HG03066 (cell line): ENCODE measurements around the gene TTYH1.

Experiments
- ATAC-seq: cut with Tn5 transposase; IDR thresholded peaks from one replicate; pipeline ENCODE4 v1.9.1; 2021; ENCODE audit warnings: low read depth; ENCODE audit not compliant: unreplicated experiment

The TTYH1 gene

DNA sequence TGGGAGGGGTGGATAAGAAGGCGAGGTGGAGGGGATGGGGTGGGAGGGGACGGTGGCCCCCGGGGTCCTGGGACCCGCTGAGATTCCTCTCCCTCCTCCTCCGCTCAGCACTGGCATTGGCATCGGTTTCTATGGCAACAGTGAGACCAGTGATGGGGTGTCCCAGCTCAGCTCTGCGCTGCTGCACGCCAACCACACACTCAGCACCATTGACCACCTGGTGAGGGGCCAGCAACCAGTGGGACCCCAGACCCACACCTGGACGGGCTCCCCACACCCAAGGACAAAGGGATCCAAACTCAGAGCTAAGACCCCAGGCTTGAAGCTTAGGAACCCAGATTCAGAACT, 5.9 kb downstream of the TTYH1 start:
- no peak for ATAC-seq

DNA sequence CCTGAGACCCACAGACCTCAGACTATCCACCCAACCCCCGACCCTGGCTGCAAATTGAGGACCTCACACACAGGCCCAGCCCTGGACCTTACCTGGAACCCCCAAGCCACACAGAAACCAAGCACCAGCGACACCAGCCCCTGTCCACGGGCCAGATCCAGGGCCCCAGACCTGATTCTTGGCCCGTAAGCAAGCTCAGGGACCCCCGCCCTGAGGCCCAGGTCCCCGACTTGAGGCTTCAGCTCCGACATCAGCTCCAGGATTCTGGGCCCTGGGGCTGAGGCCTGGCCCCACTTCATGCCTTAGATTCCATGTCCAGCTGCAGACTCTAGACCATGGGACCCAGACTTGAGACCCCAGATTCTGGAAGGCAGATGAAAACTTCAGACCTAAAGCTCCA, 6.3 kb downstream of the TTYH1 start:
- no peak for ATAC-seq

DNA sequence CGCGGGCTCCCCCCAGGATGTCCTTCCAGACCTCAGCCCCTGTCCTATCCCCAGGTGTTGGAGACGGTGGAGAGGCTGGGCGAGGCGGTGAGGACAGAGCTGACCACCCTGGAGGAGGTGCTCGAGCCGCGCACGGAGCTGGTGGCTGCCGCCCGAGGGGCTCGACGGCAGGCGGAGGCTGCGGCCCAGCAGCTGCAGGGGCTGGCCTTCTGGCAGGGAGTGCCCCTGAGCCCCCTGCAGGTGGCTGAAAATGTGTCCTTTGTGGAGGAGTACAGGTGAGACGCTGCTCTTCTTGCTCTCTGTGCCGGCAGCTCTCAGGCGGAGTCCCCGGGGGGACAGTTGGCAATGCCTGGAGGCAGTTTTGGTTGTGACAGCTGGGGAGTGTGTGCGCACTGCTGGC, 6.9 kb downstream of the TTYH1 start:
- no peak for ATAC-seq

DNA sequence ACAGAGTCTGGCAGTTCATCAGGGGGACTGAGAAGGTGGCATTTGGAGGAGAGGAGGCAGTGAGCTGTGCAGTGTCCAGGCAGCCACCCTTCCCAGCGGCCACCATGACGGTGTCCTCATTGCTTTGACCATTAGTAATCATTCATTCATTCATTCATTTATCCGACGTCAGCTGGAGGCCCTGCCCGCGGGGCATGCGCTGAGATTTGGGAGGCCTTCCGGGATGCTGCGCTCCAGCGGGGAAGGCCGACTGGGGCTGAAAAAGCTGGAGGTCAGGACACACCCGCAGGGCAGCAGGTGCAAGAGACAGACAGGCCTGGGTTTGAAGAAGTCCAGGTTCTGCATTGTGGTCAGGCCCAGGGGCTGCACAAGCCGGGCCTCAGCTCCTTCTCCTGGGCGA, 8.9 kb downstream of the TTYH1 start:
- ATAC-seq = no peak

DNA sequence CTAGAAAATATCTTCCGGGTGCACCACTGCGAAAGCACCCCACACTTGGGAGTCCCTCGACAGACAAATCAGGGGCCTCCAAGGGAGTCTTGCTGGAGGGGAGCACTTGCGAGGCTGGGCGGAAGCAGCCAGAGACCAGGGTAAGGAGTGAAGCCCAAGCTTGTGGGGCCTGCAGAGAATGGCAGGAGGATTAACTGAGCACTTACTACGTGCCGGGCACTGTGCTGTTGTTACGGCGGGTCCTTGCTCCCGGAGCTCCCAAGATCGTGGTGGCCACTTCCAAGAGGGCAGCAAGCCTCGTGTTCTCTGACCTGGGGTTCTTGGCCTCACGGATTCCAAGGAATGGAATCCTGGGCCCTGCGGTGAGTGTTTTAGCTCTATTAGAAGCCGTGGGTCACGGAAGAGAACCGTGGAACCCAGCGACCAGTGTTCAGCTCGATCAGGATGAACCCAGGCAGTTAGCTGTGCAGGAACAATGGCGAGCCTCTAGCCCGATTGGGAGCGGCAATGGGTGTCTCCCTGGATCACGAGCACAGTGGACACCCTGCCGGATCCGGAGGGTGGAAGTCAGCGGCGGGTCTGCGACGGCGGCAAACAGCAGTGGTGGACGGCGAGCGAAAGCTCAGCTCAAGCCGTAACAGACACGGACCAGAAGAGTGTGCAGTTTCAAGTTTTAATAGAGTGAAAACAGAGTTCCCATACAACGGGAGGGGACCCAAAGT, 9.6 kb downstream of the TTYH1 start:
- no peak for ATAC-seq

DNA sequence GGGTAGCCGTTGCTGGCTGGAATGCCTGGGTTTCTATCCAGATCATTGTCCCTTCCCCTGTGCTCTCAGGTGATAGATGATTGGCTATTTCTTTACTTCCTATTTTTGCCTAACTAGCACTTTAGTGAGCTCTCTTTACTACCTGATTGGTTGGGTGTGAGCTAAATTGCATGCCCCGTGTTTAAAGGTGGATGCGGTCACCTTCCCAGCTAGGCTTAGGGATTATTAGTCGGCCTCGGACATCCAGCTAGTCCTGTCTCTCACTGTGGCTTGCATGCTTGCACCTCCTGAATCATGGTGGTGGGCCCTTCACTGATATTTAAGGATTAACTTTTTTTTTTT, 10.1 kb downstream of the TTYH1 start:
- ATAC-seq = no peak

DNA sequence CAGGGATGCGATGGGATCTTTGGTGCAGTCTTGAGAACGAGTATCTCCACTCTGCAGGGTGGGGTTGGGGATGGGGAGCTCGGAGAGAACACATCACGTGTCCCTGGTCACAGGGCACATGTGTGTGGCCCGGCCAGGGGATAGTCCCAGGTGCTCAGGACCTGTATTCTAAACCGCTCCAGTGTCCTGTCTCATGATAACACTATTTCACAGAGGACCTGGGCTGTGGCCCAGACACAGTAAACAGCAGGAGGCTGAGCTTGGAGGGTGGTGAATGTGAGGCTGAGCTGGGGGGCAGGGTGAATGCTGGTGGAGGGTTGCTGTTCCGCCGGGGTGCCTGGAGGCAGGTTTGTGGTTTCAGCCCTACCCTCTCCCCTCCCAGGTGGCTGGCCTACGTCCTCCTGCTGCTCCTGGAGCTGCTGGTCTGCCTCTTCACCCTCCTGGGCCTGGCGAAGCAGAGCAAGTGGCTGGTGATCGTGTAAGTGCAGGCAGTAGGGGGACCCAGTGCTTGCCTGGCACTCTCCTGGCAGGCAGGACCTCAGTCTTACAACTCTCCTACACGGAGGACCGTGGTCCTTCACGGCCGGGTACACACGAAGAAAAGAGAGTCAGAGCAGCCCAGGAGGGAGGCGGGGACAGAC, 11.1 kb downstream of the TTYH1 start:
- no peak for ATAC-seq

DNA sequence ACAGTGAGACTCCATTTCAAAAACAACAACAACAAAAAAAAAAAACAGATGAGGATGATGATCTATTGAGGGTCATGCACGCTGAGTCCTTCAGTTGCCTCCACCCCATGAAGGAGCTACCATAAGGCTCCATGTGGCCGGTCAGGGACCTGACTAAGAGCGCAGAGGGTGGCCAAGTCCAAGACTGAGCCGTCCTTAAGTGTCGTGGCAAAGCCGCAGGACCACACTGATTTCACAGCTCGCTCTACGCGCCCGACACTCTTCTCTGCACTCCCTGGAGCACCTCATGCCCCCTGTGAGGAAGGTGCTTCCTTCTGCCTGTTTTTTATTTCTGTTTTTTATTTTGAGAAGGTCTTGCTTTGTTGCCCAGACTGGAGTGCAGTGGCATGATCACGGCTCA, 12.3 kb downstream of the TTYH1 start:
- no peak for ATAC-seq

DNA sequence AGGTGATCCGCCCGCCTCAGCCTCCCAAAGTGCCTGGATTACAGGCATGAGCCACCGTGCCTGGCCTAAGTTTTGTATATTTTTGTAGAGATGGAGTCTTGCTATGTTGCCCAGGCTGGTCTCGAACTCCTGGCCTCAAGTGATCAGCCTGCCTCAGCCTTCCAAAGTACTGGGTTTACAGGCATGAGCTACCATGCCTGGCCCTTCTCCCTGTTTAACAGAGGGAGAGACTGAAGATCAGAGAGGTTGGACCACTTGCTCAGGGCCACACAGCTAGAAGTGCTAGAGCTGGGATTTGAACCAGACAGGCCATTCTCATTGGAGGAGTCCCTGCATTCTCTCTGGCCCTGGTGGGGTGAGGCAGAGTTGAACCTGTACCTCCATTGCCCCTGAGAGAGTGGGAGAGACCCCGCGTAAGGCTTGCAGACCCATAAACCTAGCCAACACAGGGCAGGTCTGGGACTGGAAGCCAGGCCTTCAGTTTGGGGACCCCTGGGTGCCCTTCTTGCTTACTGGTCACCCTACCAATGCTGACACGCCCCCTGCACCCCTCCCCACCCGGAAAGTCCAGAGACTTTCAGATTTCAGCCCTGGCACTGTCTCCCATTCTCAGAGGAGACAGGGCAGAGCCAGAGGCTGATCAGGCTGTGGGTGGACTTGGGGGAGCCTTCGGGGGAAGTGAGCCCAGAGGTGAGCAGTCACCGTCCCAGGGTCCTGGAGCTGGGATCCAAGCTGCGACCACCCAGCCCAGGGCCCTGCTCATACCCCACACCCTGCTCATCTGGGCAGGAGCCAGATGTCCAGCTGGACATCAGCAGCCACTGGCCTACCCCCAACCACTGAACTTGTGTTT, 13.3 kb downstream of the TTYH1 start:
- no peak for ATAC-seq

DNA sequence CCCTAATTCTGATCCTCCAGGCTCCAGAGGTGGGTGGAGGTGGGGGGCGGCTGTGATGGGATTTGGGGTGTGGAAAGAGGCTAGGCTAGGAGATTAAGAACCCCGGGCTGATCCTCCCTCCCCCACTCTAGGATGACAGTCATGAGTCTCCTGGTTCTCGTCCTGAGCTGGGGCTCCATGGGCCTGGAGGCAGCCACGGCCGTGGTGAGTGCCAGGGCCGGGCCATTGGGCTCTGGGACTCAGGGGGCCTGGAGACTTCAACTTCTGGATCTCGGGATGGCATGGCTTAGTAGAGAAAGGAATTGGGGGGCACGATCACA, 13.9 kb downstream of the TTYH1 start:
- ATAC-seq = no peak

DNA sequence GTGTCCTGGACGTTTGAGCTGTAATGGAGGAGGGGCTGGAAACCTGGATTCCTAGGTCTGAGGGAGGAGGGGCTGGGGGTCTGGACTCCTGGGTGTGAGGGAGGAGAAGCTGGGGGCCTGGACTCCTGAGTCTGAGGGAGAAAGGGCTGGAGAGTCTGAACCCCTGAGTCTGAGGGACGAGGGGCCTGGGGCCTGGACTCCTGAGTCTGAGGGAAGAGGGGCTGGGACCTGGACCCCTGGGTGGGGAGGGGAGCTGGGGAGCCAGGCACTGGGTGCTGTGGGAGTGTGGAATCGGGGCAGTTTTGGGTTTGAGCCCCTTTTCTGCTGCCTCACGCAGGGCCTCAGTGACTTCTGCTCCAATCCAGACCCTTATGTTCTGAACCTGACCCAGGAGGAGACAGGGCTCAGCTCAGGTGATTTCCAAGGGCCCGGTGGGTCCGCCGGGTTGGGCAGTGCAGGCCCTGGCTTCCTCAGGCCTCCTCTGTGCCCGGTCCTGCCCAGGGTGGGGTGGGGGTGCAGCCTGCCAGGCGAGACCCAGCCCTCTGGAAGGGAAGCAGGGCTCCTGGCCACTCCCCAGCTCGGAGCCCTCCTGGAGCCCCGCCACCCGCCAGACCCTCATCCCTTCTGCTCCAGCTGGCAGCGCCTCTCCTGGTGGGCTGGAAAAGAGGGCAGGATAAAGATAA, 14.4 kb downstream of the TTYH1 start:
- no peak for ATAC-seq

DNA sequence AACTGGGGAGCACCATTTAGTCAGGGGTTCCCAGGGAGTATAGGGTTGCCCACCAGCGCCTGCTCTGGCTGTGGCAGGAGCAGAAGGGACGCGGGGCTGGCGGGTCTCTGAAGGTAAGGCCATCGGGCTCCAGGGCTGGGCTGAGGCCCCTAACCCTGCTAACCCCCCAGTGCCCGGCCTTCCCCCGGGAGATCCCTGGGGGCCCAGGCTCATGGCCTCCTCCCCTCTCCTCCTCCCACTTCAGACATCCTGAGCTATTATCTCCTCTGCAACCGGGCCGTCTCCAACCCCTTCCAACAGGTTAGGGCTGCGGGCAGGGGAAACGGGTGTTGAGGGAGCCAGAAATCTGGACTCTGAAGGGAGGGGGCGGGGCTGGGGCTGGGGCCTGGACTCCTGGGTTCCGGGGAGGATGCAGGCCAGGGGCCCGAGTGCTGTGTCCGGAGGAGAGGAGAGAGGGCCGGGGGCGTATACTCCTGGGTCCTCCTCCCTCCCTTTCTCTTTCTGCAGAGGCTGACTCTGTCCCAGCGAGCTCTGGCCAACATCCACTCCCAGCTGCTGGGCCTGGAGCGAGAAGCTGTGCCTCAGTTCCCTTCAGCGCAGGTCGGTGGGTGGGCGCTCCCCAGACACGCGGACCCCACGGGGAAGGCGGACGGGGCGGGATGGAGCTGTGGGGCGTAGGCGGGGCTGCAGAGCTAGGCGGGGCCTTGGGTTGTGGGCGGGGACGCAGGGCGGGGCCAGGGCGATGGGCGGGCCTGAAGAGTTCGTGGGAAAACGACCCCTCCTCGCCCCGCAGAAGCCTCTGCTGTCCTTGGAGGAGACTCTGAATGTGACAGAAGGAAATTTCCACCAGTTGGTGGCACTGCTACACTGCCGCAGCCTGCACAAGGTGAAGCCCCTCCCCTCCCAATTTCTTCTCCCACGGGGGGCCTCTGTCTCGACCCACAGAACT, 15.3 kb downstream of the TTYH1 start:
- ATAC-seq = no peak

DNA sequence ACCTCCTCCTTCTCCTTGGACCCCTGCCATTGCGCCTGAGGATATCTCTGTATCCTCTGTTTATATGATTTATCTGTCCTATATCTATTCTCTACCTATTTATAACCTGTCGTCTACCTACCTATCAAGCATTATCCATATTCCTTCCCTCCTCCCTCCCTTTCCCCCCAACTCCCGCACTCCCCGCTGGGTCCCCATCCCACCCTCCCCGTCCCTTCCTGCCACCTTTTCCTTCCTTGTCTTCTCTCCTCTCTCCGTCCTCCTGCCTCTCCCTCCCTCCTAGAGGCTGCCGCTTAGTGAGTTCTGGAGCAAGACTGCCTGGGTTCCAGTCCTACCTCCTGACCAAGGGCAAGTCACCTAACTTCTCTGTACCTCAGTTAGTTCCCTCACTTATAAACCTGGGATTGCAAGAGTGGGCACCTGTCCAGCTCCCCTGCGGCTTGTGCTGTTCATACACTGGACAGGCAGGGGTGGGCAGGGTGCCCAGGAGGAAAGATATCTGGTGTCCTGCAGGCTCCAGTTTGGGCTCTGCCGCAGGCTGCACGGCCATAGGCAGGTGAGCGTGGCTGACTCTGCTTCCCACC, 16.1 kb downstream of the TTYH1 start:
- ATAC-seq = no peak

DNA sequence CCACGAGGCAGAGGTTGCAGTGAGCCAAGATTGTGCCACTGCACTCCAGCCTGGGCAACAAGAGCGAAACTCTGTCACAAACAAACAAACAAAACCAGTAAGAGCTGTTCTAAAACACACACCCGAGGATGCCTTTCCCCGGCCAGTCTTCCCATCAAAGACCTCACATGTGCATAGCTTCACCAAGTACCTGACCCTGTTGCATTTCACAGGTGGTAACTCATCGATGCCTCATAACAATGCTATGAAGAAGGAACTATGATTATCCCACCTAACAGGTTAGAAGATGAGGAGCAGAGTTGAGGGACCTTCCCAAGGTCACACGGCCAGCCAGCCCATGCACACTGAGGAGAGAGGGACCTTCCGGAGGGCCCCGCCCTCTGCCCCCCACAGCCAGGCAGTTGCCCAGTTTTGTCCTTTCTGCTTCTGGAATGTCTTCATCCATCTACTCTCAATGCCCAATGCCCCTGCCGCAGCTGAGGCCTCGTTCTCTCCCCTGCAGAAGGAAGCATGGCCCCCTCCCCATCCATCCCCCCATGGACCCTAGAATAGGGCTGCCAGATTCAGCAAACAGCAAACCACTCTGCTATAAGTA, 17.0 kb downstream of the TTYH1 start:
- no peak for ATAC-seq

DNA sequence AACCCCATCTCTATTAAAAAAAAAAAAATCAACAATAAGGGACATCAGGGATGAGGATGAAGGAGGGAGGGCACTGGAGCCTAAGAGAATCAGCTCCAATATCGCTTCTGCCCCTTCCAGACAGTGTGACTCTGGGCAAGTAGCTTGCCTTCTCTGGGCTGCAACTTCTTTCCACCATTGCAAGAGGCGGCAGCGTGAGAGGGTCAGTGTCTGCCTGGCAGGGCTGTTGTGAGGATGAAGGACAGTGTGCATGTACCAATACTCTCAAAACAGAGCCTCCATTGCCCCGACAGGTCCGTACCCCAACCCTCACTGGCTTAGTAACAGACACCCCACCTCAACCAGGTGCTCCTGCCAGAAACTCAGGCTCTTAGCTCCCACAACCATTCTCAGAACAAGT, 18.4 kb downstream of the TTYH1 start:
- no peak for ATAC-seq

DNA sequence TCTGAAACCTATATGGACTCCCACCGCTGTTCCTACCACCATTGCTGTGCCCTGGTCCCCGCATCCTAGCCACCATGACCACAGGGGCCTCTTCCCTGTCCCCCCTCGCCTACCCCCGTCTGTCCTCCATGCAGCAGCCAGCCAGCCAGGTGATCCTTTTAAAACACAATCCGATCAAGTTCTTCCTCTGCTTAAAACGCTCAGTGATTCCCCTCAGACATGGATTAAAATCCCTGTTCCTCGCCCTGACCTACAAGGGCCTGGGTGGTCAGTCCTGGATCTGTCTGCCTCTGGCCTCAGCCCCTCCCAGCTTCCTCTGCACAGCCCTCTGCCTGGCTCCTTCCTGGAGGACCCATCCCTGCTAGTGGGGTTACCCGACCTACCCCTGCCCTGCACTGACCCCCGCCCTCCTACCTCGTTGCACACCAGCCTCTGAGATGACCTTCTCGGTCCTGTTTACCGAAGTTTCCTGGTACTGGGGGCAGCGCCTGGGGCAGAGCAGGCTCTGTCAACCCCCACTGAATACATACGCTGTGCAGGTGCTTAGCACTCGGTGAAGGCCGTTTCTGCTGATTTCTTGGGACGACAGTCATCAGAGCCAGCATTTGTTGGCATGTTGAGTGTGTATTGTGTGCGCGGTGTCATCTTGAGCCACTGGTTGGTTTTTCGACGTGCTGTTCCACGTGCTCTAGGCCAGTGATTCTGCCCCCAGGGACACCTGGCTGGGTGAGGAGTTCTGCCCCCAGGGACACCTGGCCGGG, 19.0 kb downstream of the TTYH1 start:
- no peak for ATAC-seq

DNA sequence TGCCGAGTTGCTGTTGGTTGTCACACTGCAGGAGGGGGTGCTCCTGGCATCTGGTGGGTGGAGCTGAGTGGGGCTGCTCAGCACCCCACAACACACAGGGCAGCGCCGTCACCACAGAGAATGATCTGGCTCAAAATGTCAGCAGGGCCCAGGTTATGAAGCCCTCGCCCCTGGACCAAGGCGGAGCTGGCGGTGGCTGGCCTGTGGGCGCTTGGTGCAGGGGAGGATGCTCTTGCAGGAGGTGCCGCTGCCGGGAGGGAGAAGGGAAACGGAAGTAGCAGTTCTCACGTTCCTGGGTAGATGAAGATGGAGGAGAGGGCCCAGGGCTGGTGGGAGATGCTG, 19.6 kb downstream of the TTYH1 start:
- ATAC-seq = no peak

DNA sequence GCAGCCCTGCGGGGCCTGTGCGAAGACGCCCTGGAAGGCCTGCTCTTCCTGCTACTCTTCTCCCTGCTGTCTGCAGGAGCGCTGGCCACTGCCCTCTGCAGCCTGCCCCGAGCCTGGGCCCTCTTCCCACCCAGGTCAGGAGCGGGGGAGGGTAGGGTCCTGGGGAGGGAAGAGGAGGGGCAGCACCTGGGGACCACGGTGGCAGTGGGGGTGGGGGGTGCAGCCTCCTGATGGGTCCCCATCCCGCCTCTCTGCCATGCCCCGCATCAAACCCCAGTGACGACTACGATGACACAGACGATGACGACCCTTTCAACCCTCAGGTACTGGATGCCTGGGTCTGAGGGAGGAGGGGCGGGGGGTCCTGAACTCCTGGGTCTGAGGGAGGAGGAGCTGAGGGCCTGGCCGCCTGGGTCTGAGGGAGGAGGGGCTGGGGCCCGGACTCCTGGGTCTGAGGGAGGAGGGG, 20.3 kb downstream of the TTYH1 start:
- no peak for ATAC-seq

DNA sequence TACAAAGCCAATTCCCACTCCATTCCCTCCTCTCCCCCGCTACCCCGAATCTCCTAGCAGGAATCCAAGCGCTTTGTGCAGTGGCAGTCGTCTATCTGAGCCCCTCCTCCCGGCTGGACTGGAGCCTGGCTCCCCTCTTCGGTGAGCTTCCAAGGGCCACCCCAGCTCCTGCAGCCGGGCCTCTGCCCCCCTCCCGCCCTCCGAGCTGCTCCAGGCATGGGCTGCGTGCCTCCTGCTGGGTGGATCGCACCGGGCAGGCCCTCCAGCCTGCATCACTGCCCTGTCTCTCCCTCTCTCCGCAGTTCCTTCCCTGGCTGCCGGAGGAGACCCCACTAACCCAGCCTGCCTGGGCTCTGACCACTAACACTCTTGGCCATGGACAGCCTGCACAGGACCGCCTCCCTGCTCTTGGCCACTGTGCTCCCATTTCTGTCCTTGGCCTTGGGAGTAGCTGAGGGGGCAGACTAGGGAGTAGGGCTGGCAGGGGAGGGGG, 20.8 kb downstream of the TTYH1 start:
- ATAC-seq = no peak
